GM12865 (cell line): ENCODE results near the gene DUS2.

Source experiments
- DNase-seq: peaks from one replicate; pipeline ENCODE4 v3.0.0; 2010; ENCODE audit warnings: low read depth
- H3K4me3 ChIP-seq: 2 replicates; pipeline ENCODE4 v1.5.1; 2011; ENCODE audit warnings: mild to moderate bottlenecking, low read depth, low read length, control low read depth
- CTCF ChIP-seq: IDR thresholded peaks from 2 replicates; pipeline ENCODE4 v1.5.1; 2011; ENCODE audit warnings: low read length, control low read depth, low read depth, inconsistent platforms; ENCODE audit not compliant: insufficient read depth; ENCODE audit errors: missing control alignments

The DUS2 gene

GRCh38 chr16:68071518-68071901, 48.4 kb downstream of the DUS2 start:
- no peak for DNase-seq
- TF ChIP-seq CTCF = no peak
- H3K4me3 ChIP-seq = no peak overlapping the region

DNA sequence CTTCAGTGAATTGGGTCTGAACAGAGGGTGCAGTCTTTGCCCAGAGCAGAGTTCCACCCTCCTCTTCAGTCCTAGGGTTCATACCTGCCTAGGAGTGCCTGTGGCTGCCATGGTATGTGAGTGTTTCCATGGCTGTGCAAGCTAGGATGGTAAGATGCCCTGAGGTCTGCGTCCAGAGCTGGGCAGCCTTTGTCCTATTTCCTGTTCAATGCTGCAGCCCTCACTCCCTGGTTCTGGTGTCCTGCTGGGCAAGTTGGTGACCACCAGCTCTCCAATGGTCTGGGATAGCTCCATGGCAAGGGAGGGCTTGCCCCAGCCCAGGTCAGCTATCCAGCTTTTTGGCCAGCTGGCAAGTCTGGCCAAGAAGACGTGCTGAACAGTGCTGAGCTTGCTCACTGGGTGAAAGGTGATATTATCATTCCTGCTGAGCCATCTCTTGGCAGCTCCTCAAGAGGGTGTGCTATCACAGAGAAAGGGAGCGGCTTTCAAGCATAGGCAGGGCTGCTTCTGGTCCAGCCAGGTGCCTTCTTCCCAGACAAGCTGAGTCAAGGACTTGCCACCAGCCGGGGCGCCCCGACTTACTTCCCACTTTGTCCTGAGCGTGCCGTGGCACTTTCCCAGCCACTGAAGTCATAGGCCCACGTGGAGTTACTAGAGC, 49.1 kb downstream of the DUS2 start:
- DNase-seq = no peak
- no peak for TF ChIP-seq CTCF
- no peak overlapping the region for H3K4me3 ChIP-seq

- TF ChIP-seq CTCF = no peak
- DNase-seq = no peak
- no peak overlapping the region for H3K4me3 ChIP-seq
Observed at GRCh38 chr16:68073902-68074760, 51.0 kb downstream of the DUS2 start.

DNA sequence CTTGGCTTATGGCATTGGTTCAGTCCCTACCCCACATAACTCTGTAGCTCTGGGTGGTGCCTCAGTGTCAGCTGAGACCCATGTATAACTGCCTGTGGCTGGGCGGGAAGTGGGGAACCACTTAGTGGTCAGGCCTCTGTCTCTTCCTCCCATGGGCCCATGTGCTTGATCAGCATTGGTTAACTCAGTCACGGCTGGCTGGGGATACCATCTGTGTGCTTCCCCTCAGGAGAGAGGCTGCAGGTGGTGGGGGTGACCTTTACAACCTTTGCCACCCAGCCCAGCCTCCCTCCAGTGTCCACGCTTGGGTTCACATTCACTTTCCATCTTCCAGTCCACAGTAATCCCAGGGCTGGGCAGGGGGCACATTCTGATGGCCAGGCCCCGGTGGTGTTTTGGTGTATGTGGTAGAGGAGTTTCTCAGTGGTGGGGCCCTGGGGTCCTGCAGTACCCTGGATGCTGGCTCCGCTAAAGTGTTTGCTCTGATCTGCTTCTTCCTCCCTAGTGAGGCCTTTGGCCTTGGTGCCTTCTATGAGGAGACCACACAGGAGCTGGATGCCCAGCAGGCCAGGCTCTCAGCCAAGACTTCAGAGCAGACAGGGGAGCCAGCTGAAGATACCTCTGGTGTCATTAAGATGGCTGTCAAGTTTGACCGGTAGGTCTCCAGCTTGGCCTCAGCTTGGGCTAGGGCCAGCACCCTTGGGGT, 51.9 kb downstream of the DUS2 start:
- peak; percentile 95 for DNase-seq
- no peak for TF ChIP-seq CTCF
- H3K4me3 ChIP-seq = no peak overlapping the region

- TF ChIP-seq CTCF = no peak
- no peak for DNase-seq
- H3K4me3 ChIP-seq = no peak overlapping the region
Observed at GRCh38 chr16:68075980-68076379, 52.9 kb downstream of the DUS2 start.

DNA sequence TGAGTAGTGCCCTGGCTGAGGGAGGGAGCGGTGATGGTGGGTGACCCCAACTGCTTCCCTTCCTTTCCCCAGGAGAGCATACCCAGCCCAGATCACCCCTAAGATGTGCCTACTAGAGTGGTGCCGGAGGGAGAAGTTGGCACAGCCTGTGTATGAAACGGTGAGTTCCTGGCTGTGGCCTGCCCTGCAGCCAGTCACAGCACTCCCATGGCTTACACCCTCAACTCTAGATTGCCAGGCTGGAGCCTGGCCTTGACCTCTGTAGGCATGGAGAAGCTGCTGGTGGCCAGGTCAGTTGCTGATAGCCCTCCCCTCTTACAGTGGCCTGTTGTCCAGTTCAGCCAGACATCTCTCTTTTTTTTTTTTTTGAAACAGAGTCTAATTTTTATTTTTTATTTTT, 53.5 kb downstream of the DUS2 start:
- no peak for TF ChIP-seq CTCF
- no peak overlapping the region for H3K4me3 ChIP-seq
- no peak for DNase-seq
